Measurements from ENCODE around the gene LRRTM2.
"Not testable (repeated sequence)": the region's sequence is repeated elsewhere in the genome, so short reads cannot be mapped to it uniquely, and the experiment has no call there.

The LRRTM2 gene

GRCh38 chr5:138837160-138837559, 38.0 kb downstream of the LRRTM2 start:
- Histone ChIP-seq H3K4me2 (ENCODE audit: low read length) (no peak overlapping the region), H3K79me2 (ENCODE audit: insufficient read depth, low read length) (no peaks in the 10 kb centered on the region), H2AFZ (ENCODE audit: low read length) (no peak overlapping the region), H3K9me3 (ENCODE audit: low read length) (no peaks in the 10 kb centered on the region), H3K9ac (ENCODE audit: low read length) (no peak overlapping the region), H4K20me1 (ENCODE audit: insufficient read depth, low read length) (no peaks in the 10 kb centered on the region), H3K27ac (ENCODE audit: low read depth, low read length, poor library complexity, severe bottlenecking) (no peak overlapping the region), H3F3A (ENCODE audit: insufficient read depth, low read length) (no peaks in the 10 kb centered on the region), H3K27me3 (ENCODE audit: insufficient read depth, low read length) (no peaks in the 10 kb centered on the region), H3K9me2 (ENCODE audit: low read depth, low read length) (no peaks in the 10 kb centered on the region), H3K36me3 (ENCODE audit: insufficient read depth, low read length) (no peaks in the 10 kb centered on the region), H3K4me3 (ENCODE audit: low read depth, low read length, poor library complexity, severe bottlenecking) (no peak overlapping the region), H3K4me1 (ENCODE audit: insufficient read depth, low read length, severe bottlenecking) (no peaks in the 10 kb centered on the region)
- no peak for TF ChIP-seq EZH2 (IDR thresholded peaks at IDR 0.05; ENCODE audit: borderline replicate concordance, low read length)
- TF ChIP-seq, protein P1, sequence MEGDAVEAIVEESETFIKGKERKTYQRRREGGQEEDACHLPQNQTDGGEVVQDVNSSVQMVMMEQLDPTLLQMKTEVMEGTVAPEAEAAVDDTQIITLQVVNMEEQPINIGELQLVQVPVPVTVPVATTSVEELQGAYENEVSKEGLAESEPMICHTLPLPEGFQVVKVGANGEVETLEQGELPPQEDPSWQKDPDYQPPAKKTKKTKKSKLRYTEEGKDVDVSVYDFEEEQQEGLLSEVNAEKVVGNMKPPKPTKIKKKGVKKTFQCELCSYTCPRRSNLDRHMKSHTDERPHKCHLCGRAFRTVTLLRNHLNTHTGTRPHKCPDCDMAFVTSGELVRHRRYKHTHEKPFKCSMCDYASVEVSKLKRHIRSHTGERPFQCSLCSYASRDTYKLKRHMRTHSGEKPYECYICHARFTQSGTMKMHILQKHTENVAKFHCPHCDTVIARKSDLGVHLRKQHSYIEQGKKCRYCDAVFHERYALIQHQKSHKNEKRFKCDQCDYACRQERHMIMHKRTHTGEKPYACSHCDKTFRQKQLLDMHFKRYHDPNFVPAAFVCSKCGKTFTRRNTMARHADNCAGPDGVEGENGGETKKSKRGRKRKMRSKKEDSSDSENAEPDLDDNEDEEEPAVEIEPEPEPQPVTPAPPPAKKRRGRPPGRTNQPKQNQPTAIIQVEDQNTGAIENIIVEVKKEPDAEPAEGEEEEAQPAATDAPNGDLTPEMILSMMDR (IDR thresholded peaks at IDR 0.05; ENCODE audit: low read length) = no peak

DNA sequence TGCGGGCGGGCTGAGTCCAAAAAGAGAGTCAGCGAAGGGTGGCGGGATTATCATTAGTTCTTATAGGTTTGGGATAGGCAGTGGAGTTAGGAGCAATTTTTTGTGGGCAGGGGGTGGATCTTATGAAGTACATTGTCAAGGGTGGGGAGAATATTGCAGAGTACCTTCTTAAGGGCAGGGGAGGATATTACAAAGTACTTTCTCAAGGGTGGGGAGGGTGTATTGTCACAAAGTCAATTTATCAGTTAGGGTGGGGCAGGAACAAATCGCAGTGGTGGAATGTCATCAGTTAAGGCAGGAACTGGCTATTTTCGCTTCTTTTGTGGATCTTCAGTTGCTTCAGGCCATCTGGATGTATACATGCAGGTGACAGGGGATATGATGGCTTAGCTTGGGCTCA, 40.3 kb downstream of the LRRTM2 start:
- H3K79me2 ChIP-seq (ENCODE audit: insufficient read depth, low read length); H3K4me2 ChIP-seq (ENCODE audit: low read length); H3F3A ChIP-seq (ENCODE audit: insufficient read depth, low read length); H3K9me2 ChIP-seq (ENCODE audit: low read depth, low read length); H3K4me3 ChIP-seq (ENCODE audit: low read depth, low read length, poor library complexity, severe bottlenecking); H3K27ac ChIP-seq (ENCODE audit: low read depth, low read length, poor library complexity, severe bottlenecking); H3K27me3 ChIP-seq (ENCODE audit: insufficient read depth, low read length); H2AFZ ChIP-seq (ENCODE audit: low read length); H3K9me3 ChIP-seq (ENCODE audit: low read length); H3K36me3 ChIP-seq (ENCODE audit: insufficient read depth, low read length); H3K4me1 ChIP-seq (ENCODE audit: insufficient read depth, low read length, severe bottlenecking); H4K20me1 ChIP-seq (ENCODE audit: insufficient read depth, low read length); H3K9ac ChIP-seq (ENCODE audit: low read length): not testable (repeated sequence)

- H3K9me2 ChIP-seq (ENCODE audit: low read depth, low read length) = no peaks in the 10 kb centered on the region
- no peak overlapping the region for H3K27ac ChIP-seq (ENCODE audit: low read depth, low read length, poor library complexity, severe bottlenecking)
- no peak overlapping the region for H3K9ac ChIP-seq (ENCODE audit: low read length)
- no peaks in the 10 kb centered on the region for H3F3A ChIP-seq (ENCODE audit: insufficient read depth, low read length)
- H3K4me1 ChIP-seq (ENCODE audit: insufficient read depth, low read length, severe bottlenecking) = no peaks in the 10 kb centered on the region
- no peak overlapping the region for H2AFZ ChIP-seq (ENCODE audit: low read length)
- H3K4me3 ChIP-seq (ENCODE audit: low read depth, low read length, poor library complexity, severe bottlenecking) = no peak overlapping the region
- H3K27me3 ChIP-seq (ENCODE audit: insufficient read depth, low read length) = no peaks in the 10 kb centered on the region
- H3K9me3 ChIP-seq (ENCODE audit: low read length) = no peaks in the 10 kb centered on the region
- TF ChIP-seq EZH2 (IDR thresholded peaks at IDR 0.05; ENCODE audit: borderline replicate concordance, low read length) = no peak
- TF ChIP-seq, protein P1 (IDR thresholded peaks at IDR 0.05; ENCODE audit: low read length) = no peak
- no peak overlapping the region for H3K4me2 ChIP-seq (ENCODE audit: low read length)
- no peaks in the 10 kb centered on the region for H3K79me2 ChIP-seq (ENCODE audit: insufficient read depth, low read length)
- H3K36me3 ChIP-seq (ENCODE audit: insufficient read depth, low read length) = no peaks in the 10 kb centered on the region
- no peaks in the 10 kb centered on the region for H4K20me1 ChIP-seq (ENCODE audit: insufficient read depth, low read length)
Measured at GRCh38 chr5:138833726-138834480, 41.2 kb downstream of the LRRTM2 start.

DNA sequence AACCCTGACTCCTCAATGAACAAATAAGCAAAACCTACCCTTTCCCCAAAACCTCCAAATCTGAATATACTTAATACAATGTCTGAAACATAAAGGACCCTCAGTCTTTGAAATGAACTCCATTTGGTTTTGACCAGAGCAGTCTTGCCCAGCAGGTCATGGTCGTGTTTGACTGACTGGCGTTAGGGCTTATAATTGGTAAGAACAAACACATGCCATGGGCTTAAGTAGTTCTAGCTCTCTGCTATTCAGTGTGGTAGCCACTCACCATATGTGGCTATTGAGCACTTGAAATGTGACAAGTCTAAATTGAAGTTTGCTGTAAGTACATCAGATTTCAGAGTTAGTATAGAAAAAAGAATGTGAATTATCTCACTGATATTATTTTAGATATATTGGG, 42.1 kb downstream of the LRRTM2 start:
- Histone ChIP-seq H3K79me2 (ENCODE audit: insufficient read depth, low read length) (no peaks in the 10 kb centered on the region), H3K4me3 (ENCODE audit: low read depth, low read length, poor library complexity, severe bottlenecking) (no peak overlapping the region), H3K9me2 (ENCODE audit: low read depth, low read length) (no peaks in the 10 kb centered on the region), H3K36me3 (ENCODE audit: insufficient read depth, low read length) (no peaks in the 10 kb centered on the region; the same call in 1 of the 2 replicates), H3K9me3 (ENCODE audit: low read length) (no peaks in the 10 kb centered on the region), H3K4me1 (ENCODE audit: insufficient read depth, low read length, severe bottlenecking) (no peaks in the 10 kb centered on the region), H4K20me1 (ENCODE audit: insufficient read depth, low read length) (no peaks in the 10 kb centered on the region), H3K4me2 (ENCODE audit: low read length) (no peak overlapping the region), H3F3A (ENCODE audit: insufficient read depth, low read length) (no peaks in the 10 kb centered on the region), H3K27me3 (ENCODE audit: insufficient read depth, low read length) (no peaks in the 10 kb centered on the region), H2AFZ (ENCODE audit: low read length) (no peak overlapping the region), H3K27ac (ENCODE audit: low read depth, low read length, poor library complexity, severe bottlenecking) (no peak overlapping the region), H3K9ac (ENCODE audit: low read length) (no peak overlapping the region)
- TF ChIP-seq EZH2 (IDR thresholded peaks at IDR 0.05; ENCODE audit: borderline replicate concordance, low read length) = no peak
- TF ChIP-seq, protein P1 (IDR thresholded peaks at IDR 0.05; ENCODE audit: low read length) = no peak
